SK-N-SH (cell line): Measurements from ENCODE around the gene CDCA3. TPM values are rescaled to one million over a fixed set of nuclear protein-coding genes. Genes with fewer than 3 reads are reported as not detected.

Experiments
- CTCF ChIA-PET: fragments of 300-600, 350-600 bp; formaldehyde crosslinking; extraction: SDS; loops from one replicate; lab custom pipeline; 2021; lab: Yijun Ruan, JAX
- POLR2A ChIA-PET: fragments of 350-600 bp; sonication (Branson Sonifier 250); formaldehyde crosslinking; extraction: SDS; loops from one replicate; lab custom pipeline; 2020; ENCODE audit warnings: antibody characterized with exemption, inconsistent platforms; lab: Yijun Ruan, JAX
- DNase-seq: peaks from one replicate; pipeline ENCODE4 v3.0.0; 2012
- H2AFZ ChIP-seq: fragments of 200-600 bp; sonication (generic); 2 replicates; pipeline ENCODE4 v1.8.1; 2016; ENCODE audit warnings: antibody characterized with exemption, mild to moderate bottlenecking, low read depth
- H3F3A ChIP-seq: fragments of 200-600 bp; sonication (generic); replicated peaks from 2 replicates; pipeline ENCODE3; 2016; ENCODE audit warnings: antibody characterized with exemption, mild to moderate bottlenecking; ENCODE audit not compliant: insufficient read depth
- H3K27ac ChIP-seq, 2 experiments: fragments of 200-500 bp in 1 of 2; fragments of 200-600 bp in 1 of 2; sonication (Bioruptor generic) in 1 of 2; sonication (generic), shearing (Covaris generic) in 1 of 2; 2 replicates each; pipeline versions ENCODE4 v1.5.1 to v1.6.1; 2014 to 2016; ENCODE audit warnings: low read depth in 2 of 2, inconsistent platforms in 1 of 2, low read length in 1 of 2, mild to moderate bottlenecking in 1 of 2, mixed read lengths in 1 of 2
- H3K27me3 ChIP-seq: fragments of 200-600 bp; sonication (generic), shearing (Covaris generic); 2 replicates; pipeline ENCODE4 v1.6.1; 2016; ENCODE audit warnings: mixed run types; ENCODE audit not compliant: insufficient read depth
- H3K36me3 ChIP-seq, 2 experiments: fragments of 200-500 bp in 1 of 2; fragments of 200-600 bp in 1 of 2; sonication (Bioruptor generic) in 1 of 2; sonication (generic) in 1 of 2; replicated peaks in 1 of 2; 2 replicates each; pipeline versions ENCODE3 to v1.5.1; 2014 to 2016; ENCODE audit warnings: low read length in 1 of 2, mild to moderate bottlenecking in 1 of 2; ENCODE audit not compliant: insufficient read depth in 2 of 2, control insufficient read depth in 1 of 2
- H3K4me1 ChIP-seq, 2 experiments: fragments of 200-500 bp in 1 of 2; fragments of 200-600 bp in 1 of 2; sonication (Bioruptor generic) in 1 of 2; sonication (generic), shearing (Covaris generic) in 1 of 2; 2 replicates each; pipeline versions ENCODE4 v1.5.1 to v1.6.1; 2014 to 2016; ENCODE audit warnings: low read depth in 1 of 2, low read length in 1 of 2, mixed run types in 1 of 2; ENCODE audit not compliant: insufficient read depth in 2 of 2, control insufficient read depth in 1 of 2
- H3K4me2 ChIP-seq: fragments of 200-600 bp; sonication (generic), shearing (Covaris generic); 2 replicates; pipeline ENCODE4 v1.6.1; 2017; ENCODE audit warnings: mixed run types
- H3K4me3 ChIP-seq, 2 experiments: fragments of 200-500 bp in 1 of 2; fragments of 200-600 bp in 1 of 2; sonication (Bioruptor generic) in 1 of 2; sonication (generic), shearing (Covaris generic) in 1 of 2; 2 replicates each; pipeline versions ENCODE4 v1.5.1 to v1.8.1; 2014 to 2016; ENCODE audit warnings: low read depth in 2 of 2, inconsistent platforms in 1 of 2, low read length in 1 of 2, mild to moderate bottlenecking in 1 of 2, mixed read lengths in 1 of 2, moderate library complexity in 1 of 2
- H3K79me2 ChIP-seq: fragments of 200-600 bp; sonication (generic); 2 replicates; pipeline ENCODE4 v1.8.1; 2017; ENCODE audit warnings: mild to moderate bottlenecking; ENCODE audit not compliant: insufficient read depth
- H3K9ac ChIP-seq: fragments of 200-600 bp; sonication (generic); 2 replicates; pipeline ENCODE4 v1.6.1; 2017; ENCODE audit warnings: mixed run types
- H3K9me2 ChIP-seq: fragments of 200-600 bp; sonication (generic); 2 replicates; pipeline ENCODE4 v1.6.1; 2017; ENCODE audit warnings: mixed run types
- H3K9me3 ChIP-seq: fragments of 200-600 bp; sonication (generic); 2 replicates; pipeline ENCODE4 v1.6.1; 2017; ENCODE audit warnings: mixed run types, mild to moderate bottlenecking, moderate library complexity
- H4K20me1 ChIP-seq: fragments of 200-600 bp; sonication (generic); 2 replicates; pipeline ENCODE4 v1.6.1; 2017; ENCODE audit warnings: mild to moderate bottlenecking, mixed run types; ENCODE audit not compliant: insufficient read depth
- CHD2 ChIP-seq: fragments of 150-350 bp; IDR thresholded peaks from 2 replicates; pipeline ENCODE4 v1.6.1; 2018; ENCODE audit warnings: low read length; ENCODE audit not compliant: partially characterized antibody
- CTCF ChIP-seq: fragments of 200-600 bp; sonication (generic); IDR thresholded peaks from 2 replicates; pipeline ENCODE4 v1.6.1; 2017; ENCODE audit warnings: antibody characterized with exemption, mild to moderate bottlenecking, moderate library complexity
- ELF1 ChIP-seq: IDR thresholded peaks from 2 replicates; pipeline ENCODE4 v1.4.0; 2012
- FOSL2 ChIP-seq: IDR thresholded peaks from 2 replicates; pipeline ENCODE4 v1.4.0; 2012; ENCODE audit warnings: low read depth, mild to moderate bottlenecking, moderate library complexity, borderline replicate concordance
- GABPA ChIP-seq: IDR thresholded peaks from 2 replicates; pipeline ENCODE4 v1.4.0; 2012; ENCODE audit warnings: low read depth, mild to moderate bottlenecking
- JUND ChIP-seq: IDR thresholded peaks from 2 replicates; pipeline ENCODE4 v1.4.0; 2012
- MEF2A ChIP-seq: IDR thresholded peaks from 2 replicates; pipeline ENCODE4 v1.4.0; 2012; ENCODE audit warnings: low read depth, borderline replicate concordance
- NRF1 ChIP-seq: IDR thresholded peaks from 2 replicates; pipeline ENCODE4 v1.6.1; 2012; ENCODE audit warnings: low read depth, mild to moderate bottlenecking, low read length
- RXRA ChIP-seq: IDR thresholded peaks from 2 replicates; pipeline ENCODE4 v1.4.0; 2012; ENCODE audit warnings: low read depth, mild to moderate bottlenecking, borderline replicate concordance
- ZBTB33 ChIP-seq: IDR thresholded peaks from 2 replicates; pipeline ENCODE4 v1.4.0; 2012; ENCODE audit warnings: low read depth, borderline replicate concordance
- WGBS: methylation state at CpG from one replicate; pipeline ENCODE4 v1.1.6; 2017; ENCODE audit warnings: low lambda C conversion rate; 5-methylcytosine and 5-hydroxymethylcytosine counted together
- polyA plus RNA-seq, 3 experiments: library from polyadenylated mRNA; depleted of rRNA; stranded (reverse); fragments of >200 nt; gene quantifications; 2 replicates each; pipeline ENCODE4 v1.2.3, GENCODE V29; 2012
- TF ChIP-seq, protein P1 (sequence below): IDR thresholded peaks from 2 replicates; pipeline ENCODE4 v1.4.0; 2012; ENCODE audit warnings: low read depth
- TF ChIP-seq, protein P2 (sequence below): fragments of 150-350 bp; IDR thresholded peaks from 2 replicates; pipeline ENCODE4 v1.6.1; 2016; ENCODE audit warnings: mild to moderate bottlenecking, low read depth, low read length
- TF ChIP-seq, protein P3 (sequence below): fragments of 150-350 bp; IDR thresholded peaks from 2 replicates; pipeline ENCODE4 v1.6.1; 2017; ENCODE audit warnings: antibody characterized with exemption, low read length, low read depth, borderline replicate concordance

Gene CDCA3
- polyA plus RNA-seq, 1 of the 3 experiments (the other 2 are of a cell fraction): 33.0 TPM

DNA sequence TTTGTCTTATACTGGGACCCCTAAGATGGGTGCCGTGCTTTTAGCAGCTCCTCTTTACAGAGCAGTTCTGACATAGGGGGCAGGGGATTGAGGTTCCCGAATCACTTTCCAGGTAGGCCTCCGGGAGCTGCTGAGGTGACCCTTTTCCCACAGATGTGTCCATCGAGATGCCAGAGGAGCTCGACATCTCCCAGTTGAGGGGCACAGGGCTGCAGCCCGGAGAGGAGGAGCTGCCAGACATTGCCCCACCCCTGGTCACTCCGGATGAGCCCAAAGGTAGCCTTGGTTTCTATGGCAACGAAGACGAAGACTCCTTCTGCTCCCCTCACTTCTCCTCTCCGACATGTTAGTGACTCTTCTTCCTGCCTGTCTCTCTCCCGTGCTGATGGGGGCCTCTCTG lies 11.9 kb upstream of the CDCA3 start:
- Histone ChIP-seq H3K9ac (no peak overlapping the region), H3K4me2 (no peak overlapping the region), H3K36me3 (peaks cover 32 to 64% of the 10 kb centered on the region in 2 experiments), H3K9me3 (no peaks in the 10 kb centered on the region), H3K4me1 (peaks cover 6 to 8% of the 10 kb centered on the region in 2 experiments; a peak in 2 of 4 replicates), H3K4me3 (no peak overlapping the region), H4K20me1 (peaks cover 1% of the 10 kb centered on the region), H3K27me3 (no peaks in the 10 kb centered on the region), H3K79me2 (peaks cover 7% of the 10 kb centered on the region), H2AFZ (no peak overlapping the region), H3F3A (peaks cover 7% of the 10 kb centered on the region), H3K9me2 (no peaks in the 10 kb centered on the region), H3K27ac (no peak overlapping the region)
- CTCF ChIA-PET: interaction anchor here (2.7 to 10.9 kb wide), 2 partner anchors 10 to 11 kb away, joined by 15 to 164 read pairs; partner anchors contain the start of genes CDCA3, SPSB2 and USP5
- POLR2A ChIA-PET: interaction anchor here (5.9 kb wide), 1 partner anchor 11 kb away, joined by 57 read pairs; the partner anchor contains the start of genes CDCA3 and USP5
- DNase-seq: no peak
- no peak for TF ChIP-seq ELF1
- TF ChIP-seq, protein P1, sequence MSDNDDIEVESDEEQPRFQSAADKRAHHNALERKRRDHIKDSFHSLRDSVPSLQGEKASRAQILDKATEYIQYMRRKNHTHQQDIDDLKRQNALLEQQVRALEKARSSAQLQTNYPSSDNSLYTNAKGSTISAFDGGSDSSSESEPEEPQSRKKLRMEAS: no peak
- TF ChIP-seq, protein P2, sequence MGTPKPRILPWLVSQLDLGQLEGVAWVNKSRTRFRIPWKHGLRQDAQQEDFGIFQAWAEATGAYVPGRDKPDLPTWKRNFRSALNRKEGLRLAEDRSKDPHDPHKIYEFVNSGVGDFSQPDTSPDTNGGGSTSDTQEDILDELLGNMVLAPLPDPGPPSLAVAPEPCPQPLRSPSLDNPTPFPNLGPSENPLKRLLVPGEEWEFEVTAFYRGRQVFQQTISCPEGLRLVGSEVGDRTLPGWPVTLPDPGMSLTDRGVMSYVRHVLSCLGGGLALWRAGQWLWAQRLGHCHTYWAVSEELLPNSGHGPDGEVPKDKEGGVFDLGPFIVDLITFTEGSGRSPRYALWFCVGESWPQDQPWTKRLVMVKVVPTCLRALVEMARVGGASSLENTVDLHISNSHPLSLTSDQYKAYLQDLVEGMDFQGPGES: no peak
- WGBS: 90% methylated on average over 11 of the region's 11 CpGs

GRCh38 chr12:6861391-6861790 lies 10.3 kb upstream of the CDCA3 start:
- CTCF ChIA-PET: interaction anchor here (0.7 to 2.4 kb wide), 6 partner anchors 8 to 31 kb away, joined by 3 to 13 read pairs (median 6); partner anchors contain the start of gene SPSB2
- Histone ChIP-seq H3F3A (peaks cover 5% of the 10 kb centered on the region), H3K27me3 (no peaks in the 10 kb centered on the region), H3K27ac (no peak overlapping the region), H3K4me3 (no peak overlapping the region), H3K9me3 (no peaks in the 10 kb centered on the region), H3K36me3 (peaks cover 40 to 78% of the 10 kb centered on the region in 2 experiments)
- POLR2A ChIA-PET: interaction anchor here (1.1 kb wide), 1 partner anchor 10 kb away, joined by 3 read pairs; the partner anchor contains the start of gene USP5
- TF ChIP-seq CTCF (no peak), JUND (no peak), ZBTB33 (no peak), CHD2 (no peak), MEF2A (no peak), FOSL2 (no peak), RXRA (no peak), NRF1 (no peak), GABPA (no peak), ELF1 (no peak)
- TF ChIP-seq, protein P1: no peak
- TF ChIP-seq, protein P2: no peak
- TF ChIP-seq, protein P3, sequence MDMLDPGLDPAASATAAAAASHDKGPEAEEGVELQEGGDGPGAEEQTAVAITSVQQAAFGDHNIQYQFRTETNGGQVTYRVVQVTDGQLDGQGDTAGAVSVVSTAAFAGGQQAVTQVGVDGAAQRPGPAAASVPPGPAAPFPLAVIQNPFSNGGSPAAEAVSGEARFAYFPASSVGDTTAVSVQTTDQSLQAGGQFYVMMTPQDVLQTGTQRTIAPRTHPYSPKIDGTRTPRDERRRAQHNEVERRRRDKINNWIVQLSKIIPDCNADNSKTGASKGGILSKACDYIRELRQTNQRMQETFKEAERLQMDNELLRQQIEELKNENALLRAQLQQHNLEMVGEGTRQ: no peak
- TF ChIP-seq, all 33 proteins: peak for 0
- Histone ChIP-seq H3K4me1 (peaks cover 0 to 1% of the 10 kb centered on the region in 2 experiments; a peak in 2 of 4 replicates), H2AFZ (no peak overlapping the region), H3K9me2 (no peaks in the 10 kb centered on the region), H3K79me2 (no peaks in the 10 kb centered on the region), H4K20me1 (no peaks in the 10 kb centered on the region), H3K9ac (no peak overlapping the region), H3K4me2 (no peak overlapping the region)
- DNase-seq: no peak
- WGBS: 98% methylated on average over 5 of the region's 9 CpGs
